OCI-LY3 (cell line): ENCODE measurements around the gene PLEKHD1.
A peak's percentile ranks its signal among the peaks of the same experiment; 100 is the strongest.

ENCODE experiments used
- H2AFZ ChIP-seq: fragments of 200-600, 300-600 bp; shearing (Covaris generic); 2 replicates; pipeline ENCODE4 v1.6.0; 2014; ENCODE audit warnings: antibody characterized with exemption, low read depth, low read length
- H3K27ac ChIP-seq: fragments of 200-600, 300-600 bp; sonication (generic); 2 replicates; pipeline ENCODE4 v1.5.1; 2014; ENCODE audit warnings: mild to moderate bottlenecking, low read length, moderate library complexity, mixed read lengths
- H3K27me3 ChIP-seq: fragments of 200-600, 300-600 bp; sonication (generic); 2 replicates; pipeline ENCODE4 v1.6.1; 2014; ENCODE audit warnings: low read depth, low read length, mixed read lengths
- H3K36me3 ChIP-seq: fragments of 200-600, 300-600 bp; sonication (generic); replicated peaks from 2 replicates; pipeline ENCODE3; 2014; ENCODE audit warnings: low read depth, low read length, mixed read lengths
- H3K4me1 ChIP-seq: fragments of 300-600, 200-600 bp; sonication (generic); 2 replicates; pipeline ENCODE4 v1.6.1; 2014; ENCODE audit warnings: low read length, mixed read lengths
- H3K4me2 ChIP-seq: fragments of 200-600, 300-600 bp; sonication (generic); 2 replicates; pipeline ENCODE4 v1.6.1; 2014; ENCODE audit warnings: low read length, mixed read lengths
- H3K4me3 ChIP-seq: fragments of 300-600, 200-600 bp; sonication (generic); 2 replicates; pipeline ENCODE4 v1.5.1; 2014; ENCODE audit warnings: antibody characterized with exemption, mild to moderate bottlenecking, low read length, moderate library complexity
- H3K79me2 ChIP-seq: fragments of 300-600, 200-600 bp; shearing (Covaris generic); 2 replicates; pipeline ENCODE4 v1.6.1; 2014; ENCODE audit warnings: mild to moderate bottlenecking, low read length, mixed read lengths
- H3K9ac ChIP-seq: fragments of 300-600, 200-600 bp; shearing (Covaris generic); 2 replicates; pipeline ENCODE4 v1.6.0; 2014; ENCODE audit warnings: mild to moderate bottlenecking, low read length, moderate library complexity
- H3K9me3 ChIP-seq: fragments of 200-600, 300-600 bp; shearing (Covaris generic); 2 replicates; pipeline ENCODE4 v1.6.1; 2014; ENCODE audit warnings: low read length, mixed read lengths; ENCODE audit not compliant: insufficient read depth
- H4K20me1 ChIP-seq: fragments of 200-600, 300-600 bp; sonication (generic); 2 replicates; pipeline ENCODE4 v1.6.1; 2016; ENCODE audit warnings: low read length, mixed read lengths; ENCODE audit not compliant: insufficient read depth
- CTCF ChIP-seq: fragments of 200-600, 300-600 bp; sonication (generic); IDR thresholded peaks from 2 replicates; pipeline ENCODE4 v1.5.1; 2014; ENCODE audit warnings: antibody characterized with exemption, low read length, low read depth
- EZH2phosphoT487 ChIP-seq: fragments of 200-600 bp; shearing (Covaris generic); IDR thresholded peaks from 2 replicates; pipeline ENCODE4 v1.6.1; 2018; ENCODE audit warnings: antibody characterized with exemption, mixed run types, low read depth

Gene PLEKHD1

DNA sequence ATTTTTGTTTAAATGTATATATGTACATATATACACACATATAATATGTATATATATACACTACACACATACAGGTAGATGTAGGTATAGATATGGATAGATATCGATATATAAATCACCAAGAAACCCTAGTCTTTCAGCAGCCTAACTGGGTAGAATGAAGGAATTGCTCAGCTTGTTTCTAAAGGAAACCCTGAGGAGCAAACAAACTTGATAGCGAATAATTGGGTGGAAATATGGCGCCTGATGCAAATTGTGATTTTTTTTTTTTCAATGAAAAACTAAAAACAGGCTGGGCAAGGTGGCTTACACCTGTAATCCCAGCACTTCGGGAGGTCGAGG, 90.4 kb downstream of the PLEKHD1 start:
- H3K27ac ChIP-seq = no peak overlapping the region
- no peaks in the 10 kb centered on the region for H3K9me3 ChIP-seq
- no peak overlapping the region for H2AFZ ChIP-seq
- no peaks in the 10 kb centered on the region for H4K20me1 ChIP-seq
- H3K79me2 ChIP-seq = no peaks in the 10 kb centered on the region
- H3K4me3 ChIP-seq = no peak overlapping the region
- no peaks in the 10 kb centered on the region for H3K36me3 ChIP-seq
- H3K9ac ChIP-seq = no peak overlapping the region
- H3K27me3 ChIP-seq = peaks cover 22% of the 10 kb centered on the region; the same call in 1 of the 2 replicates
- no peaks in the 10 kb centered on the region for H3K4me1 ChIP-seq
- no peak overlapping the region for H3K4me2 ChIP-seq
- TF ChIP-seq CTCF (no peak), EZH2phosphoT487 (no peak)

- peaks cover 7% of the 10 kb centered on the region; the same call in 1 of the 2 replicates for H3K4me1 ChIP-seq
- no peaks in the 10 kb centered on the region for H3K36me3 ChIP-seq
- no peaks in the 10 kb centered on the region for H3K79me2 ChIP-seq
- no peak overlapping the region for H3K27ac ChIP-seq
- H3K27me3 ChIP-seq = peaks cover 22% of the 10 kb centered on the region; the same call in 1 of the 2 replicates
- no peaks in the 10 kb centered on the region for H4K20me1 ChIP-seq
- H2AFZ ChIP-seq = no peak overlapping the region
- no peak overlapping the region for H3K4me3 ChIP-seq
- H3K4me2 ChIP-seq = no peak overlapping the region
- H3K9me3 ChIP-seq = no peaks in the 10 kb centered on the region
- TF ChIP-seq CTCF (no peak), EZH2phosphoT487 (no peak)
- no peak overlapping the region for H3K9ac ChIP-seq
These were observed 94.9 kb downstream of the PLEKHD1 start for GRCh38 chr14:69579476-69579875.

DNA sequence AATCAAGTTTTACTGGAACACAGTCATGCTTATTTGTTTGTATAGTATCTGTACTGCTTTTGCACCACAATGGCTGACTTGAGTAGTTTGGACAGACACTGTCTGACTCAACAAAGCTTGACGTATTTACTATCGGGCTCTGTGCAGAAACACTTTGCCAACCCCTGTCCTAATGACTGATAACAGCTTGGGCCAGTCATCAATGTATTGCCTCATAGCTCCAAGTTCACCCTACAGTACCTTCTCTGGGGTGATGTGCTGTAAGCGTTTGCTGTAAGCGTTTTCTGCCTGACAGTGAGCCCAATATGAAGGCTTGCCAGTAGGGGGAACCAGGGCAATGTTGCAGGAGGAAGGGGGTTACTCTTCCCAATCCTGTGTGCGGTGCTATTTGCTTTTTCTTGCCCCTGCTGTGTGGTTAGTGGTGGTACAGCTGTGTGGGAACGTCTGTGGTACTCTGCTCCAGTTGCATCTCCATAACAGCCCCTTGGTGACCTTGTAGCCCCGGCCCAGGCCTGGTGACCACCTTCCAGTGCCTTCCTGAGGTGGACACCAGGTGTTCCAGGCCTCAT, 95.6 kb downstream of the PLEKHD1 start:
- no peak overlapping the region for H3K4me2 ChIP-seq

More for the DNA sequence above, 95.6 kb downstream of the PLEKHD1 start:
- H3K27me3 ChIP-seq = peaks cover 22% of the 10 kb centered on the region; the same call in 1 of the 2 replicates
- H3K36me3 ChIP-seq = no peaks in the 10 kb centered on the region
- H3K79me2 ChIP-seq = no peaks in the 10 kb centered on the region
- TF ChIP-seq EZH2phosphoT487 (no peak), CTCF (peak; percentile 73)
- H3K4me1 ChIP-seq = peaks cover 7% of the 10 kb centered on the region; the same call in 1 of the 2 replicates
- H4K20me1 ChIP-seq = no peaks in the 10 kb centered on the region
- no peak overlapping the region for H3K27ac ChIP-seq
- H3K9ac ChIP-seq = no peak overlapping the region
- H3K9me3 ChIP-seq = no peaks in the 10 kb centered on the region
- no peak overlapping the region for H2AFZ ChIP-seq
- H3K4me3 ChIP-seq = no peak overlapping the region
